Measurements from ENCODE around the gene SHH. TPM values are rescaled to one million over a fixed set of nuclear protein-coding genes. Genes with fewer than 3 reads are reported as not detected.

Gene SHH
- total and polyA plus RNA-seq, 2 experiments from 2014 or later, result not detected

DNA sequence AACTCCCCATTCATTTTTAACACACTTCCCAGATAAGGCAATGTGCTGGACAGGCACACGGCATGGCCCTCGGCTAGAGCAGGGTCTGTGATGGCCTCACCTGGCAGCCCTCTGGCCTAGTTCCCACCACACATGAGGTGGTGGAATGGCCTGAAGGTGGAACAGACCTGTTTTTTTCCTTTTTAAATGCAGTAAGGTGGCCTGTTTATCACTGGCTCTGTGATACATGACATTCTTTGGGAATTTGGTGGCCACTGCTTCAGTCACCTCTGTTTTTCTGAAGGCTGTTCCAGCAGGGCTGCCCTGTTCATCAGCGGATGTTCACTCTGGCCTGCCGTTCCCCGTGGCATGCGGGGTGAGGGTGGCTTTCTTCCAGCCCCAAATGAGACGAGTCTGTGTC lies 36.6 kb downstream of the SHH start:
- H3K4me1 ChIP-seq (ENCODE audit: insufficient read depth), result no peaks in the 10 kb centered on the region
- TF ChIP-seq STAT1 (IDR thresholded peaks at IDR 0.05; ENCODE audit: unreplicated experiment), result no peak
- TF ChIP-seq, protein P1, sequence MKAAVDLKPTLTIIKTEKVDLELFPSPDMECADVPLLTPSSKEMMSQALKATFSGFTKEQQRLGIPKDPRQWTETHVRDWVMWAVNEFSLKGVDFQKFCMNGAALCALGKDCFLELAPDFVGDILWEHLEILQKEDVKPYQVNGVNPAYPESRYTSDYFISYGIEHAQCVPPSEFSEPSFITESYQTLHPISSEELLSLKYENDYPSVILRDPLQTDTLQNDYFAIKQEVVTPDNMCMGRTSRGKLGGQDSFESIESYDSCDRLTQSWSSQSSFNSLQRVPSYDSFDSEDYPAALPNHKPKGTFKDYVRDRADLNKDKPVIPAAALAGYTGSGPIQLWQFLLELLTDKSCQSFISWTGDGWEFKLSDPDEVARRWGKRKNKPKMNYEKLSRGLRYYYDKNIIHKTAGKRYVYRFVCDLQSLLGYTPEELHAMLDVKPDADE (IDR thresholded peaks at IDR 0.05), result no peak
- no peak for TF ChIP-seq ZNF114 (CRISPR knock-in tag; IDR thresholded peaks at IDR 0.05)
- no peak for TF ChIP-seq EZH2 (IDR thresholded peaks at IDR 0.05; ENCODE audit: low read depth, unreplicated experiment)
- no peak overlapping the region for H3K27ac ChIP-seq (ENCODE audit: low read depth)
- no peaks in the 10 kb centered on the region for H3F3A ChIP-seq (replicated peaks; ENCODE audit: low read depth)
- no peak overlapping the region for H3K4me3 ChIP-seq
- DNase-seq (ENCODE audit: low spot score) (no peak), ATAC-seq (no peak)
- H2AFZ ChIP-seq, result no peak overlapping the region
- H3K4me3 Mint-ChIP-seq, result no peak overlapping the region
- H3K9me3 Mint-ChIP-seq, result no peaks in the 10 kb centered on the region
- no peaks in the 10 kb centered on the region for H3K9me2 ChIP-seq (ENCODE audit: insufficient read depth)
- H4K20me1 ChIP-seq (replicated peaks; ENCODE audit: insufficient read depth), result peaks cover 8% of the 10 kb centered on the region
- no peaks in the 10 kb centered on the region for H3K27me3 ChIP-seq (ENCODE audit: insufficient read depth)
- H3K79me2 ChIP-seq (replicated peaks; ENCODE audit: insufficient read depth), result 0 out of 2 replicates have a peak, but pooled peaks cover 5% of the 10 kb centered on the region
- H3K4me1 Mint-ChIP-seq, result peaks cover 13% of the 10 kb centered on the region
- no peak overlapping the region for H3K27ac Mint-ChIP-seq
- peaks cover 24% of the 10 kb centered on the region; the same call in 2 of the 3 replicates for H3K36me3 Mint-ChIP-seq (ENCODE audit: low read depth)
- peaks cover 27% of the 10 kb centered on the region for H3K36me3 ChIP-seq (ENCODE audit: insufficient read depth)
- peaks cover 4% of the 10 kb centered on the region for H3K27me3 Mint-ChIP-seq (ENCODE audit: insufficient read depth, low read depth, poor library complexity)
- no peak overlapping the region for H3K4me2 ChIP-seq

DNA sequence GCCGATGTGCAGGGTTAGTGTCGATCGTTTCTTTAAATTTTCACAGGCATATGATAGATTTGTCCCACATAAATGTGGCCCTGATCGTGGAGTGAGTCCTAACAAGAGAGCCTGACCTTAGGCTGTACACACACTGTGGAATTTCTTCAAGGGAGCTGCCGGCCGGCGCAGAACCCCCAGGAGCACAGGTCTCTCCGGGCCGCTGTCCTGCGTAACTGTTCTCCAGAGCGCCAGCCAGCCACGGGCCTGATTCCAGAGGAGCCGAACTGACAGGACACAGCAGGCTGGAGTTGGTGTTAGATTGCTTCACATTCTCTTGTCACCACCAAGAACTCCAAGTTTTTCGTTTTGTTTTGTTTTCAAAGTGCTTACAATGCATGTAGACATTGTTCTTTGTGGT lies 37.3 kb downstream of the SHH start:
- Histone ChIP-seq H3K9me2 (ENCODE audit: insufficient read depth) (no peaks in the 10 kb centered on the region), H3K4me3 (no peak overlapping the region), H3K4me1 (ENCODE audit: insufficient read depth) (no peaks in the 10 kb centered on the region), H3K36me3 (ENCODE audit: insufficient read depth) (peaks cover 31% of the 10 kb centered on the region), H3K27me3 (ENCODE audit: insufficient read depth) (no peaks in the 10 kb centered on the region), H3K4me2 (no peak overlapping the region), H3K79me2 (replicated peaks; ENCODE audit: insufficient read depth) (0 out of 2 replicates have a peak, but pooled peaks cover 5% of the 10 kb centered on the region), H2AFZ (no peak overlapping the region), H3F3A (replicated peaks; ENCODE audit: low read depth) (no peaks in the 10 kb centered on the region), H3K27ac (ENCODE audit: low read depth) (0 out of 2 replicates have a peak overlapping the region, but pooled peaks have one; percentile 26), H4K20me1 (replicated peaks; ENCODE audit: insufficient read depth) (peaks cover 11% of the 10 kb centered on the region)
- no peak for TF ChIP-seq REST (IDR thresholded peaks at IDR 0.05; ENCODE audit: unreplicated experiment)
- H3K36me3 Mint-ChIP-seq (ENCODE audit: low read depth), result peaks cover 27% of the 10 kb centered on the region
- ATAC-seq (no peak), DNase-seq (ENCODE audit: low spot score) (no peak)
- no peak overlapping the region for H3K27ac Mint-ChIP-seq
- H3K9me3 Mint-ChIP-seq, result no peaks in the 10 kb centered on the region
- H3K4me1 Mint-ChIP-seq, result peaks cover 9% of the 10 kb centered on the region
- H3K4me3 Mint-ChIP-seq, result no peak overlapping the region
- H3K27me3 Mint-ChIP-seq (ENCODE audit: insufficient read depth, low read depth, poor library complexity), result peaks cover 2% of the 10 kb centered on the region

DNA sequence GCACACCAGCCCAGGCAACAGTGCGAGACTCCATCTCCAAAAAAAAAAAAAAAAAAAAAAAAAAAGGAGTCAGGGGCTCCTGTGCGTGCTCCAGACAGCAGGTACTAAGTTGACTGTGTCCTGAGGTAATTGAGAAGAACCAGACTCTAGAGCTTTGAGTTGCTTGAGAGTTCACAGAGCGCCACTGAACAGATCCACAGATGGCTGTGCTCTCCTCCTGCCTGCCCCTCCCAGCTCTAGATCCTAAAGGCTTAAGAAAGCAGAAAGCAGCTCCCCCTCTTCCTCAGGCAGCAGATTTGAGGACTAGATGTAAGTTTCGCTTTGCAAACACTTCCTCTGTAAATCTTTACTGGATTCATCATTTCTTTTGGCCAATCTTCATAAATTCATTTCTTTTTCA lies 38.7 kb downstream of the SHH start:
- no peaks in the 10 kb centered on the region for H3K27me3 Mint-ChIP-seq (ENCODE audit: insufficient read depth, low read depth, poor library complexity)
- Histone ChIP-seq H3K4me3 (no peak overlapping the region), H3K9me2 (ENCODE audit: insufficient read depth) (no peaks in the 10 kb centered on the region), H3K79me2 (replicated peaks; ENCODE audit: insufficient read depth) (peaks cover 5% of the 10 kb centered on the region; the same call in 1 of the 2 replicates), H2AFZ (no peak overlapping the region), H3F3A (replicated peaks; ENCODE audit: low read depth) (no peaks in the 10 kb centered on the region), H3K4me2 (no peak overlapping the region), H3K36me3 (ENCODE audit: insufficient read depth) (peaks cover 37% of the 10 kb centered on the region), H3K27ac (ENCODE audit: low read depth) (no peak overlapping the region), H3K27me3 (ENCODE audit: insufficient read depth) (no peaks in the 10 kb centered on the region), H4K20me1 (replicated peaks; ENCODE audit: insufficient read depth) (peaks cover 15% of the 10 kb centered on the region), H3K4me1 (ENCODE audit: insufficient read depth) (no peaks in the 10 kb centered on the region)
- no peaks in the 10 kb centered on the region for H3K9me3 Mint-ChIP-seq
- H3K27ac Mint-ChIP-seq, result no peak overlapping the region
- H3K4me1 Mint-ChIP-seq, result peaks cover 7% of the 10 kb centered on the region
- no peak overlapping the region for H3K4me3 Mint-ChIP-seq
- ATAC-seq, result no peak
- DNase-seq (ENCODE audit: low spot score), result no peak
- peaks cover 41% of the 10 kb centered on the region for H3K36me3 Mint-ChIP-seq (ENCODE audit: low read depth)
- TF ChIP-seq, protein P2, sequence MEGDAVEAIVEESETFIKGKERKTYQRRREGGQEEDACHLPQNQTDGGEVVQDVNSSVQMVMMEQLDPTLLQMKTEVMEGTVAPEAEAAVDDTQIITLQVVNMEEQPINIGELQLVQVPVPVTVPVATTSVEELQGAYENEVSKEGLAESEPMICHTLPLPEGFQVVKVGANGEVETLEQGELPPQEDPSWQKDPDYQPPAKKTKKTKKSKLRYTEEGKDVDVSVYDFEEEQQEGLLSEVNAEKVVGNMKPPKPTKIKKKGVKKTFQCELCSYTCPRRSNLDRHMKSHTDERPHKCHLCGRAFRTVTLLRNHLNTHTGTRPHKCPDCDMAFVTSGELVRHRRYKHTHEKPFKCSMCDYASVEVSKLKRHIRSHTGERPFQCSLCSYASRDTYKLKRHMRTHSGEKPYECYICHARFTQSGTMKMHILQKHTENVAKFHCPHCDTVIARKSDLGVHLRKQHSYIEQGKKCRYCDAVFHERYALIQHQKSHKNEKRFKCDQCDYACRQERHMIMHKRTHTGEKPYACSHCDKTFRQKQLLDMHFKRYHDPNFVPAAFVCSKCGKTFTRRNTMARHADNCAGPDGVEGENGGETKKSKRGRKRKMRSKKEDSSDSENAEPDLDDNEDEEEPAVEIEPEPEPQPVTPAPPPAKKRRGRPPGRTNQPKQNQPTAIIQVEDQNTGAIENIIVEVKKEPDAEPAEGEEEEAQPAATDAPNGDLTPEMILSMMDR (conservative IDR thresholded peaks at IDR 0.05; ENCODE audit: low read depth in 2 of 2), result no peak
- TF ChIP-seq EZH2phosphoT487 (IDR thresholded peaks at IDR 0.05; ENCODE audit: unreplicated experiment), result no peak
- TF ChIP-seq, protein P1 (IDR thresholded peaks at IDR 0.05), result no peak
- TF ChIP-seq CREB1 (CRISPR knock-in tag; IDR thresholded peaks at IDR 0.05; ENCODE audit: low read depth), result no peak
- no peak for TF ChIP-seq ZNF114 (CRISPR knock-in tag; IDR thresholded peaks at IDR 0.05)

Measured in GM23338 (cell line).